Endodermal cell (in vitro differentiated cells): Measurements from ENCODE around the gene KRT27. TPM values are rescaled to one million over a fixed set of nuclear protein-coding genes. Genes with fewer than 3 reads are reported as not detected.

ENCODE experiments used
- DNase-seq: peaks from one replicate; pipeline ENCODE4 v3.0.0-alpha.2; 2017
- H3K27ac ChIP-seq: 2 replicates; pipeline ENCODE4 v1.5.1; 2013; ENCODE audit warnings: mild to moderate bottlenecking, low read depth, low read length, moderate library complexity
- H3K27me3 ChIP-seq: 2 replicates; pipeline ENCODE4 v1.6.1; 2013; ENCODE audit warnings: mild to moderate bottlenecking, low read length, moderate library complexity; ENCODE audit not compliant: insufficient read depth, control insufficient read depth, poor library complexity, severe bottlenecking
- H3K36me3 ChIP-seq: 2 replicates; pipeline ENCODE4 v1.7.0; 2013; ENCODE audit warnings: mild to moderate bottlenecking, low read length, moderate library complexity; ENCODE audit not compliant: control insufficient read depth, insufficient read depth
- H3K4me1 ChIP-seq: one replicate; pipeline ENCODE4 v1.7.0; 2013; ENCODE audit warnings: low read length; ENCODE audit not compliant: control insufficient read depth, insufficient read depth
- H3K4me3 ChIP-seq: 2 replicates; pipeline ENCODE4 v1.5.1; 2013; ENCODE audit warnings: mild to moderate bottlenecking, low read length, moderate library complexity
- H3K9ac ChIP-seq: 2 replicates; pipeline ENCODE4 v1.6.1; 2013; ENCODE audit warnings: mild to moderate bottlenecking, low read length, moderate library complexity; ENCODE audit not compliant: poor library complexity, severe bottlenecking; ENCODE audit errors: extremely low read depth
- H3K9me3 ChIP-seq: 2 replicates; pipeline ENCODE4 v1.6.1; 2013; ENCODE audit warnings: mild to moderate bottlenecking, low read length, moderate library complexity; ENCODE audit not compliant: control insufficient read depth
- H3K27ac Mint-ChIP-seq: 2 replicates; pipeline ENCODE4 v1.8.0; 2020; ENCODE audit warnings: mixed read lengths
- H3K27me3 Mint-ChIP-seq: 2 replicates; pipeline ENCODE4 v1.8.0; 2021; ENCODE audit warnings: mild to moderate bottlenecking, mixed read lengths; ENCODE audit not compliant: insufficient read depth
- H3K36me3 Mint-ChIP-seq: 2 replicates; pipeline ENCODE4 v1.8.0; 2020; ENCODE audit warnings: low read depth, mixed read lengths
- H3K4me1 Mint-ChIP-seq: 2 replicates; pipeline ENCODE4 v1.8.0; 2020; ENCODE audit warnings: mixed read lengths
- H3K4me3 Mint-ChIP-seq: 2 replicates; pipeline ENCODE4 v1.8.0; 2020; ENCODE audit warnings: mild to moderate bottlenecking, moderate library complexity, mixed read lengths
- H3K9me3 Mint-ChIP-seq: 2 replicates; pipeline ENCODE4 v1.8.0; 2020; ENCODE audit warnings: mild to moderate bottlenecking, mixed read lengths
- CTCF ChIP-seq: fragments of 200-600 bp; sonication (generic); conservative IDR thresholded peaks from 2 replicates; pipeline ENCODE4 v1.5.0; 2021; ENCODE audit warnings: antibody characterized with exemption, mild to moderate bottlenecking
- WGBS, 2 experiments: methylation state at CpG; one replicate each; pipeline versions ENCODE4 v1.1.5 to v1.1.7; 2013; ENCODE audit warnings: missing lambda C conversion rate in 2 of 2, mixed read lengths in 1 of 2; ENCODE audit not compliant: insufficient coverage in 1 of 2, insufficient read length in 1 of 2; 5-methylcytosine and 5-hydroxymethylcytosine counted together
- total RNA-seq, 2 donors: library from RNA; stranded (reverse); fragmentation: NEBNext Ultra II Directional in 1 of 2; extraction: Animal tissue kit (Norgen Biotek cat#: 25700) in 1 of 2; gene quantifications; 2 replicates in 1 of 2; 3 replicates in 1 of 2; pipeline ENCODE4 v1.2.1, GENCODE V29; 2021

Gene KRT27
- total RNA-seq, 2 donors from 2014 or later: not detected

- H3K4me3 ChIP-seq: no peak overlapping the region
- Mint-ChIP-seq H3K27ac (no peak overlapping the region), H3K36me3 (no peaks in the 10 kb centered on the region), H3K27me3 (peaks cover 18% of the 10 kb centered on the region), H3K9me3 (no peaks in the 10 kb centered on the region), H3K4me1 (peaks cover 4% of the 10 kb centered on the region), H3K4me3 (no peak overlapping the region)
- no peak overlapping the region for H3K27ac ChIP-seq
- no peaks in the 10 kb centered on the region for H3K9me3 ChIP-seq
- no peaks in the 10 kb centered on the region for H3K4me1 ChIP-seq
- no peak for TF ChIP-seq CTCF
- DNase-seq: no peak
- WGBS, 2 experiments: 89 to 93% methylated on average over 3 to 10 of the region's 10 CpGs
- no peaks in the 10 kb centered on the region for H3K36me3 ChIP-seq
- no peak overlapping the region for H3K9ac ChIP-seq
- H3K27me3 ChIP-seq: no peaks in the 10 kb centered on the region
Observed at GRCh38 chr17:40793832-40794231, 11.5 kb upstream of the KRT27 start.

GRCh38 chr17:40791787-40792436 is 9.6 kb upstream of the KRT27 start:
- Histone ChIP-seq H3K36me3 (no peaks in the 10 kb centered on the region), H3K9me3 (no peaks in the 10 kb centered on the region), H3K4me3 (no peak overlapping the region), H3K27ac (no peak overlapping the region), H3K9ac (no peak overlapping the region), H3K4me1 (no peaks in the 10 kb centered on the region), H3K27me3 (no peaks in the 10 kb centered on the region)
- Mint-ChIP-seq H3K27ac (no peak overlapping the region), H3K9me3 (no peaks in the 10 kb centered on the region), H3K4me3 (no peak overlapping the region), H3K4me1 (peaks cover 4% of the 10 kb centered on the region), H3K36me3 (no peaks in the 10 kb centered on the region), H3K27me3 (peaks cover 15% of the 10 kb centered on the region)
- no peak for DNase-seq
- TF ChIP-seq CTCF: peak; percentile 86
- WGBS, 2 experiments: 49 to 50% methylated on average over 3 to 5 of the region's 6 CpGs

- Mint-ChIP-seq H3K9me3 (no peaks in the 10 kb centered on the region), H3K4me1 (peaks cover 4% of the 10 kb centered on the region), H3K4me3 (no peak overlapping the region), H3K36me3 (no peaks in the 10 kb centered on the region), H3K27me3 (peaks cover 11% of the 10 kb centered on the region), H3K27ac (no peak overlapping the region)
- Histone ChIP-seq H3K9ac (no peak overlapping the region), H3K27me3 (no peaks in the 10 kb centered on the region), H3K4me3 (no peak overlapping the region), H3K27ac (no peak overlapping the region), H3K9me3 (no peaks in the 10 kb centered on the region), H3K36me3 (no peaks in the 10 kb centered on the region), H3K4me1 (no peaks in the 10 kb centered on the region)
- TF ChIP-seq CTCF: no peak
- no peak for DNase-seq
- 75 to 97% methylated on average over 1 of the region's 1 CpG for WGBS, 2 experiments
Observed at GRCh38 chr17:40791111-40791510, 8.8 kb upstream of the KRT27 start.
